A549 (cell line): ENCODE results near the gene FAF1.

Experiments
- BHLHE40 ChIP-seq: IDR thresholded peaks from 2 replicates; pipeline ENCODE4 v1.6.1; 2012; ENCODE audit warnings: low read depth, low read length, inconsistent platforms
- CEBPB ChIP-seq, 2 experiments: fragments of >200 bp in 1 of 2; sonication (Bioruptor Twin) in 1 of 2; formaldehyde crosslinking in 1 of 2; IDR thresholded peaks; 2 replicates each; pipeline ENCODE4 v1.6.1; 2012 to 2016
- EHMT2 ChIP-seq: fragments of 200-600 bp; sonication (generic); IDR thresholded peaks from 2 replicates; pipeline ENCODE4 v1.6.1; 2016; ENCODE audit warnings: antibody characterized with exemption, low read depth, mild to moderate bottlenecking, moderate library complexity
- EP300 ChIP-seq, 2 experiments: fragments of >200 bp; sonication (Bioruptor Twin); formaldehyde crosslinking; IDR thresholded peaks; 2 replicates in 1 of 2; 3 replicates in 1 of 2; pipeline ENCODE4 v1.6.1; 2016 to 2017
- MAZ ChIP-seq: fragments of 150-350 bp; IDR thresholded peaks from 2 replicates; pipeline ENCODE4 v1.6.1; 2014; ENCODE audit warnings: antibody characterized with exemption, low read depth, low read length, borderline replicate concordance
- POLR2A ChIP-seq: IDR thresholded peaks from 2 replicates; pipeline ENCODE4 v1.6.1; 2012; ENCODE audit warnings: mild to moderate bottlenecking, low read length
- SREBF2 ChIP-seq: fragments of 450-650 bp; IDR thresholded peaks from 2 replicates; pipeline ENCODE4 v1.6.1; 2014; ENCODE audit warnings: mild to moderate bottlenecking, moderate library complexity
- ZSCAN20 ChIP-seq: fragments of 250-450 bp; sonication (Bioruptor Pico); IDR thresholded peaks from 2 replicates; pipeline ENCODE4 v1.8.0; 2022; ENCODE audit warnings: mild to moderate bottlenecking, moderate library complexity
- TF ChIP-seq, protein P1 (sequence below): fragments of >200 bp; sonication (Bioruptor Twin); formaldehyde crosslinking; IDR thresholded peaks from 3 replicates; pipeline ENCODE4 v1.5.1; 2016
- TF ChIP-seq, protein P2 (sequence below): IDR thresholded peaks from 2 replicates; pipeline ENCODE4 v1.6.1; 2012
- TF ChIP-seq, protein P3 (sequence below): fragments of >200 bp; sonication (Bioruptor Twin); formaldehyde crosslinking; IDR thresholded peaks from 3 replicates; pipeline ENCODE4 v1.6.1; 2016

DNA sequence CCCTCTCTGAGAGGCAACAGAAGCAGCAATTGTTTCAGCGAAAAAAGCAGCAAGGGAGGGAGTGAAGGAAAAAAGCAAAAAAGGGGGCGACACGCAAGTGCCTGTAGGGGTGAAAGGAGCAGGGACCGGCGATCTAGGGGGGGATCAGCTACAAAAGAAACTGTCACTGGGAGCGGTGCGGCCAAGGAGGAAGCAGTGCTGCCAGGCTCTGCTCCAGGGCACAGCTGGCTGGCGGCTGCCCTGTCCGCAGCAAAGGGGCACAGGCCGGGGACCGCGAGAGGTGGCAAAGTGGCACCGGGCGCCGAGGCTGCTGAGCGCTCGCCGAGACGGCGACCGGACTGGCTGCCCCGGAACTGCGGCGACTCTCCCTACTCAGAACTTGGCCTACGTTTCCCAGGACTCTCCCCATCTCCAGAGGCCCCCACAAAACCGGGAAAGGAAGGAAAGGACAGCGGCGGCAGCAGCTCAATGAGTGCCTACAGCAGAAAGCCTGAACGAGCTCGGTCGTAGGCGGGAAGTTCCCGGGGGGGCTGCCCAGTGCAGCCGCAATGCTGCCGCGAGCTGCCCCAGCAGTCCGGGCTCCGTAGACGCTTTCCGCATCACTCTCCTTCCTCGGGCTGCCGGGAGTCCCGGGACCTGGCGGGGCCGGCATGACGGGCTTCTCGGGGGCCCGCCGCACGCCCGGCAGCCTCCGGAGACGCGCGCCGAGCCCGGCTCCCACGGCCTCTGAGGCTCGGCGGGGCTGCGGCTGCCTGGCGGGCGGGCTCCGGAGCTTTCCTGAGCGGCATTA, 8.9 kb upstream of the FAF1 start:
- TF ChIP-seq, protein P1, sequence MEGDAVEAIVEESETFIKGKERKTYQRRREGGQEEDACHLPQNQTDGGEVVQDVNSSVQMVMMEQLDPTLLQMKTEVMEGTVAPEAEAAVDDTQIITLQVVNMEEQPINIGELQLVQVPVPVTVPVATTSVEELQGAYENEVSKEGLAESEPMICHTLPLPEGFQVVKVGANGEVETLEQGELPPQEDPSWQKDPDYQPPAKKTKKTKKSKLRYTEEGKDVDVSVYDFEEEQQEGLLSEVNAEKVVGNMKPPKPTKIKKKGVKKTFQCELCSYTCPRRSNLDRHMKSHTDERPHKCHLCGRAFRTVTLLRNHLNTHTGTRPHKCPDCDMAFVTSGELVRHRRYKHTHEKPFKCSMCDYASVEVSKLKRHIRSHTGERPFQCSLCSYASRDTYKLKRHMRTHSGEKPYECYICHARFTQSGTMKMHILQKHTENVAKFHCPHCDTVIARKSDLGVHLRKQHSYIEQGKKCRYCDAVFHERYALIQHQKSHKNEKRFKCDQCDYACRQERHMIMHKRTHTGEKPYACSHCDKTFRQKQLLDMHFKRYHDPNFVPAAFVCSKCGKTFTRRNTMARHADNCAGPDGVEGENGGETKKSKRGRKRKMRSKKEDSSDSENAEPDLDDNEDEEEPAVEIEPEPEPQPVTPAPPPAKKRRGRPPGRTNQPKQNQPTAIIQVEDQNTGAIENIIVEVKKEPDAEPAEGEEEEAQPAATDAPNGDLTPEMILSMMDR: no peak
- no peak for TF ChIP-seq BHLHE40
- no peak for TF ChIP-seq MAZ
- no peak for TF ChIP-seq ZSCAN20 (CRISPR knock-in tag)
- no peak for TF ChIP-seq EP300 (IDR thresholded peaks at IDR 0.05)
- TF ChIP-seq, protein P2, sequence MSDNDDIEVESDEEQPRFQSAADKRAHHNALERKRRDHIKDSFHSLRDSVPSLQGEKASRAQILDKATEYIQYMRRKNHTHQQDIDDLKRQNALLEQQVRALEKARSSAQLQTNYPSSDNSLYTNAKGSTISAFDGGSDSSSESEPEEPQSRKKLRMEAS: no peak
- TF ChIP-seq EHMT2: no peak
- no peak for TF ChIP-seq CEBPB (IDR thresholded peaks at IDR 0.05)
- TF ChIP-seq, protein P3, sequence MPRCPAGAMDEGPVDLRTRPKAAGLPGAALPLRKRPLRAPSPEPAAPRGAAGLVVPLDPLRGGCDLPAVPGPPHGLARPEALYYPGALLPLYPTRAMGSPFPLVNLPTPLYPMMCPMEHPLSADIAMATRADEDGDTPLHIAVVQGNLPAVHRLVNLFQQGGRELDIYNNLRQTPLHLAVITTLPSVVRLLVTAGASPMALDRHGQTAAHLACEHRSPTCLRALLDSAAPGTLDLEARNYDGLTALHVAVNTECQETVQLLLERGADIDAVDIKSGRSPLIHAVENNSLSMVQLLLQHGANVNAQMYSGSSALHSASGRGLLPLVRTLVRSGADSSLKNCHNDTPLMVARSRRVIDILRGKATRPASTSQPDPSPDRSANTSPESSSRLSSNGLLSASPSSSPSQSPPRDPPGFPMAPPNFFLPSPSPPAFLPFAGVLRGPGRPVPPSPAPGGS: no peak
- TF ChIP-seq POLR2A: no peak
- TF ChIP-seq SREBF2: no peak
